HepG2 (cell line): ENCODE results near the gene CFAP221. TPM values are rescaled to one million over a fixed set of nuclear protein-coding genes. Genes with fewer than 3 reads are reported as not detected.

ENCODE experiments used
- CEBPB ChIP-seq: IDR thresholded peaks from 2 replicates; pipeline ENCODE4 v1.6.1; 2011; ENCODE audit warnings: low read depth, low read length, improper control_type of control experiment, borderline replicate concordance
- DPF2 ChIP-seq: sonication (generic); formaldehyde crosslinking; IDR thresholded peaks from 2 replicates; pipeline ENCODE4 v1.4.0; 2020; ENCODE audit warnings: mild to moderate bottlenecking, low read depth, missing genetic modification reagents, borderline replicate concordance
- FOXO1 ChIP-seq: sonication (generic); formaldehyde crosslinking; IDR thresholded peaks from 2 replicates; pipeline ENCODE4 v1.4.0; 2020; ENCODE audit warnings: missing genetic modification reagents
- IKZF1 ChIP-seq: fragments of 450-650 bp; IDR thresholded peaks from 2 replicates; pipeline ENCODE4 v1.7.1; 2016
- KDM1A ChIP-seq: IDR thresholded peaks from 2 replicates; pipeline ENCODE4 v1.6.1; 2016; ENCODE audit warnings: missing compliant biosample characterization
- MED13 ChIP-seq: sonication (generic); formaldehyde crosslinking; IDR thresholded peaks from 2 replicates; pipeline ENCODE4 v1.5.0; 2020; ENCODE audit warnings: missing genetic modification reagents
- MTA1 ChIP-seq: sonication (generic); formaldehyde crosslinking; IDR thresholded peaks from 2 replicates; pipeline ENCODE4 v1.4.0; 2020; ENCODE audit warnings: missing genetic modification reagents, mild to moderate bottlenecking, borderline replicate concordance
- PCBP1 ChIP-seq: fragments of 200-400 bp; formaldehyde crosslinking; IDR thresholded peaks from 2 replicates; pipeline ENCODE4 v1.6.1; 2017; ENCODE audit warnings: mild to moderate bottlenecking, low read depth, low read length, borderline replicate concordance
- PHB2 ChIP-seq: fragments of 450-650 bp; IDR thresholded peaks from 2 replicates; pipeline ENCODE4 v1.6.1; 2018; ENCODE audit not compliant: partially characterized antibody
- SRY ChIP-seq: sonication (generic); formaldehyde crosslinking; IDR thresholded peaks from 2 replicates; pipeline ENCODE4 v1.8.0; 2022; ENCODE audit warnings: mild to moderate bottlenecking, missing genetic modification reagents
- SUZ12 ChIP-seq: fragments of 150-350 bp; IDR thresholded peaks from 2 replicates; pipeline ENCODE4 v1.6.1; 2014; ENCODE audit warnings: low read depth, low read length
- TOPORS ChIP-seq: sonication (generic); formaldehyde crosslinking; IDR thresholded peaks from 2 replicates; pipeline ENCODE4 v1.8.0; 2023; ENCODE audit warnings: mild to moderate bottlenecking, missing genetic modification reagents
- ZNF260 ChIP-seq: sonication (generic); formaldehyde crosslinking; IDR thresholded peaks from 2 replicates; pipeline ENCODE4 v1.4.0; 2020; ENCODE audit warnings: missing genetic modification reagents, low read depth, mild to moderate bottlenecking, borderline replicate concordance
- ZNF335 ChIP-seq: sonication (generic); formaldehyde crosslinking; IDR thresholded peaks from 2 replicates; pipeline ENCODE4 v1.4.0; 2020; ENCODE audit warnings: missing genetic modification reagents
- ZNF577 ChIP-seq: sonication (generic); formaldehyde crosslinking; IDR thresholded peaks from 2 replicates; pipeline ENCODE4 v1.4.0; 2020; ENCODE audit warnings: mild to moderate bottlenecking, low read depth, missing genetic modification reagents, borderline replicate concordance
- ZNF709 ChIP-seq: sonication (generic); formaldehyde crosslinking; IDR thresholded peaks from 2 replicates; pipeline ENCODE4 v1.5.0; 2020; ENCODE audit warnings: mild to moderate bottlenecking, missing genetic modification reagents
- ZNF879 ChIP-seq: sonication (generic); formaldehyde crosslinking; IDR thresholded peaks from 2 replicates; pipeline ENCODE4 v1.8.1; 2023; ENCODE audit warnings: missing genetic modification reagents
- polyA plus RNA-seq, 8 experiments: library from polyadenylated mRNA; depleted of rRNA in 3 of 8; stranded (reverse) in 7 of 8; unstranded in 1 of 8; fragments of >200 nt; fragmentation: Illumina TruSeq in 4 of 8; extraction: Trizol in 4 of 8; gene quantifications; 2 replicates each; pipeline versions ENCODE4 v1.2.1 to v1.2.3, GENCODE V29; 2011 to 2016; ENCODE audit warnings: low read depth in 4 of 8, missing spikeins in 1 of 8, mixed read lengths in 1 of 8; ENCODE audit not compliant: insufficient read depth in 1 of 8
- total RNA-seq, 5 experiments: library from RNA; depleted of rRNA; stranded (reverse); fragments of >200 nt; fragmentation: Illumina TruSeq; extraction: Trizol; gene quantifications; 2 replicates each; pipeline ENCODE4 v1.2.3, GENCODE V29; 2016; ENCODE audit warnings: low read depth in 1 of 5
- TF ChIP-seq, protein P1 (sequence below): sonication (generic); formaldehyde crosslinking; IDR thresholded peaks from 2 replicates; pipeline ENCODE4 v1.5.1; 2020; ENCODE audit warnings: missing genetic modification reagents, mild to moderate bottlenecking, borderline replicate concordance
- TF ChIP-seq, protein P2 (sequence below), 2 experiments: IDR thresholded peaks; 2 replicates each; pipeline ENCODE4 v1.6.1; 2011 to 2012; ENCODE audit warnings: low read length in 2 of 2, borderline replicate concordance in 1 of 2, low read depth in 1 of 2, mild to moderate bottlenecking in 1 of 2, moderate library complexity in 1 of 2
- TF ChIP-seq, protein P3 (sequence below): sonication (generic); formaldehyde crosslinking; IDR thresholded peaks from 2 replicates; pipeline ENCODE4 v1.4.0; 2020; ENCODE audit warnings: missing genetic modification reagents
- TF ChIP-seq, protein P4 (sequence below): sonication (generic); formaldehyde crosslinking; IDR thresholded peaks from 2 replicates; pipeline ENCODE4 v1.5.0; 2020; ENCODE audit warnings: mild to moderate bottlenecking, missing genetic modification reagents, borderline replicate concordance

CFAP221 gene
- total and polyA plus RNA-seq, 2 of the 13 experiments (the other 11 are each of a cell fraction or from before 2014, with no cell fraction given): not detected

DNA sequence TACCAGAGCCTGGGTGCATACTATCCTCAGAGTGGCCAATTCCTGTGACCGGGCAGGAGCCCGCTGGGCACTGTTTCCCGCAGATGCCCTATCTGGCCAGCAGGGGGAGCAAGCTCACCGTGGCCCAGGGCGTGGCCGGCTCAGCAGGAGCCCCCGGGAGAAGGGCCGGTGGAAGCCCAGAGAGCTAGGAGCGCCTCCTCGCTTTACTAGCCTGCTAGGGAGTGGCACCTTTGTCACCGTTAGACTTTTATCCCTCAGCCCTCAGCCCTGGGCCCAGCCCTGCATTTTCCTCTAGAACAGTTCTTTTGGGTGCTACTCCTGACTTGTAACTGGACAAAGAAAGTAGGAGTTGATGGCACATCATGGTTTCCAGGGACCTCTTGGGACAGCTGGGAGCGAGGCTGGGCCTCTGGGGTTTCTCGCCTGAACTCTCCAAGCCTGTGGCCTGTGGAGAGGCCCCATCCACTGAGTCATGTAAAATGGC is 158.7 kb downstream of the CFAP221 start (continued):
- TF ChIP-seq ZNF335 (CRISPR knock-in tag) (no peak), MED13 (CRISPR knock-in tag) (no peak), SRY (CRISPR knock-in tag) (no peak), ZNF879 (no peak), DPF2 (CRISPR knock-in tag) (no peak), IKZF1 (no peak), KDM1A (no peak), FOXO1 (peak; percentile 62; the same call in 1 of the 2 replicates), ZNF709 (CRISPR knock-in tag) (no peak), ZNF260 (CRISPR knock-in tag) (no peak), ZNF577 (CRISPR knock-in tag) (no peak), PCBP1 (no peak), PHB2 (no peak), CEBPB (no peak), TOPORS (CRISPR knock-in tag) (no peak), SUZ12 (no peak), MTA1 (no peak)
- TF ChIP-seq, protein P1, sequence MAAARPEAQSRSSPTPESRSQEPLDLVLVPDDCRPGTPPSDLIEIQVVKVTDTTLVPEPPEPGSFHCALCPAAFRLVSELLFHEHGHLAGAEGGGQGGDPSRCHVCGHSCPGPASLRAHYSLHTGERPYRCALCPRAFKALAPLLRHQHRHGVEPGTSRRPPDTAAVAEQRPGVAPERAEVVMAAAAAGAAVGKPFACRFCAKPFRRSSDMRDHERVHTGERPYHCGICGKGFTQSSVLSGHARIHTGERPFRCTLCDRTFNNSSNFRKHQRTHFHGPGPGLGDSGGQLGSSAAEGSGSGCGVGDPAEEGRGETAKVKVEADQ (CRISPR knock-in tag): no peak
- TF ChIP-seq, protein P2, sequence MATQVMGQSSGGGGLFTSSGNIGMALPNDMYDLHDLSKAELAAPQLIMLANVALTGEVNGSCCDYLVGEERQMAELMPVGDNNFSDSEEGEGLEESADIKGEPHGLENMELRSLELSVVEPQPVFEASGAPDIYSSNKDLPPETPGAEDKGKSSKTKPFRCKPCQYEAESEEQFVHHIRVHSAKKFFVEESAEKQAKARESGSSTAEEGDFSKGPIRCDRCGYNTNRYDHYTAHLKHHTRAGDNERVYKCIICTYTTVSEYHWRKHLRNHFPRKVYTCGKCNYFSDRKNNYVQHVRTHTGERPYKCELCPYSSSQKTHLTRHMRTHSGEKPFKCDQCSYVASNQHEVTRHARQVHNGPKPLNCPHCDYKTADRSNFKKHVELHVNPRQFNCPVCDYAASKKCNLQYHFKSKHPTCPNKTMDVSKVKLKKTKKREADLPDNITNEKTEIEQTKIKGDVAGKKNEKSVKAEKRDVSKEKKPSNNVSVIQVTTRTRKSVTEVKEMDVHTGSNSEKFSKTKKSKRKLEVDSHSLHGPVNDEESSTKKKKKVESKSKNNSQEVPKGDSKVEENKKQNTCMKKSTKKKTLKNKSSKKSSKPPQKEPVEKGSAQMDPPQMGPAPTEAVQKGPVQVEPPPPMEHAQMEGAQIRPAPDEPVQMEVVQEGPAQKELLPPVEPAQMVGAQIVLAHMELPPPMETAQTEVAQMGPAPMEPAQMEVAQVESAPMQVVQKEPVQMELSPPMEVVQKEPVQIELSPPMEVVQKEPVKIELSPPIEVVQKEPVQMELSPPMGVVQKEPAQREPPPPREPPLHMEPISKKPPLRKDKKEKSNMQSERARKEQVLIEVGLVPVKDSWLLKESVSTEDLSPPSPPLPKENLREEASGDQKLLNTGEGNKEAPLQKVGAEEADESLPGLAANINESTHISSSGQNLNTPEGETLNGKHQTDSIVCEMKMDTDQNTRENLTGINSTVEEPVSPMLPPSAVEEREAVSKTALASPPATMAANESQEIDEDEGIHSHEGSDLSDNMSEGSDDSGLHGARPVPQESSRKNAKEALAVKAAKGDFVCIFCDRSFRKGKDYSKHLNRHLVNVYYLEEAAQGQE (IDR thresholded peaks at IDR 0.05; ENCODE audit: borderline replicate concordance in 1 of 2, low read depth in 1 of 2, low read length in 2 of 2): no peak
- TF ChIP-seq, protein P3, sequence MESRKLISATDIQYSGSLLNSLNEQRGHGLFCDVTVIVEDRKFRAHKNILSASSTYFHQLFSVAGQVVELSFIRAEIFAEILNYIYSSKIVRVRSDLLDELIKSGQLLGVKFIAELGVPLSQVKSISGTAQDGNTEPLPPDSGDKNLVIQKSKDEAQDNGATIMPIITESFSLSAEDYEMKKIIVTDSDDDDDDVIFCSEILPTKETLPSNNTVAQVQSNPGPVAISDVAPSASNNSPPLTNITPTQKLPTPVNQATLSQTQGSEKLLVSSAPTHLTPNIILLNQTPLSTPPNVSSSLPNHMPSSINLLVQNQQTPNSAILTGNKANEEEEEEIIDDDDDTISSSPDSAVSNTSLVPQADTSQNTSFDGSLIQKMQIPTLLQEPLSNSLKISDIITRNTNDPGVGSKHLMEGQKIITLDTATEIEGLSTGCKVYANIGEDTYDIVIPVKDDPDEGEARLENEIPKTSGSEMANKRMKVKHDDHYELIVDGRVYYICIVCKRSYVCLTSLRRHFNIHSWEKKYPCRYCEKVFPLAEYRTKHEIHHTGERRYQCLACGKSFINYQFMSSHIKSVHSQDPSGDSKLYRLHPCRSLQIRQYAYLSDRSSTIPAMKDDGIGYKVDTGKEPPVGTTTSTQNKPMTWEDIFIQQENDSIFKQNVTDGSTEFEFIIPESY: no peak
- TF ChIP-seq, protein P4, sequence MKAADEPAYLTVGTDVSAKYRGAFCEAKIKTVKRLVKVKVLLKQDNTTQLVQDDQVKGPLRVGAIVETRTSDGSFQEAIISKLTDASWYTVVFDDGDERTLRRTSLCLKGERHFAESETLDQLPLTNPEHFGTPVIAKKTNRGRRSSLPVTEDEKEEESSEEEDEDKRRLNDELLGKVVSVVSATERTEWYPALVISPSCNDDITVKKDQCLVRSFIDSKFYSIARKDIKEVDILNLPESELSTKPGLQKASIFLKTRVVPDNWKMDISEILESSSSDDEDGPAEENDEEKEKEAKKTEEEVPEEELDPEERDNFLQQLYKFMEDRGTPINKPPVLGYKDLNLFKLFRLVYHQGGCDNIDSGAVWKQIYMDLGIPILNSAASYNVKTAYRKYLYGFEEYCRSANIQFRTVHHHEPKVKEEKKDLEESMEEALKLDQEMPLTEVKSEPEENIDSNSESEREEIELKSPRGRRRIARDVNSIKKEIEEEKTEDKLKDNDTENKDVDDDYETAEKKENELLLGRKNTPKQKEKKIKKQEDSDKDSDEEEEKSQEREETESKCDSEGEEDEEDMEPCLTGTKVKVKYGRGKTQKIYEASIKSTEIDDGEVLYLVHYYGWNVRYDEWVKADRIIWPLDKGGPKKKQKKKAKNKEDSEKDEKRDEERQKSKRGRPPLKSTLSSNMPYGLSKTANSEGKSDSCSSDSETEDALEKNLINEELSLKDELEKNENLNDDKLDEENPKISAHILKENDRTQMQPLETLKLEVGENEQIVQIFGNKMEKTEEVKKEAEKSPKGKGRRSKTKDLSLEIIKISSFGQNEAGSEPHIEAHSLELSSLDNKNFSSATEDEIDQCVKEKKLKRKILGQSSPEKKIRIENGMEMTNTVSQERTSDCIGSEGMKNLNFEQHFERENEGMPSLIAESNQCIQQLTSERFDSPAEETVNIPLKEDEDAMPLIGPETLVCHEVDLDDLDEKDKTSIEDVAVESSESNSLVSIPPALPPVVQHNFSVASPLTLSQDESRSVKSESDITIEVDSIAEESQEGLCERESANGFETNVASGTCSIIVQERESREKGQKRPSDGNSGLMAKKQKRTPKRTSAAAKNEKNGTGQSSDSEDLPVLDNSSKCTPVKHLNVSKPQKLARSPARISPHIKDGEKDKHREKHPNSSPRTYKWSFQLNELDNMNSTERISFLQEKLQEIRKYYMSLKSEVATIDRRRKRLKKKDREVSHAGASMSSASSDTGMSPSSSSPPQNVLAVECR: peak; percentile 50; the same call in 1 of the 2 replicates
